Activated CD8-positive, alpha-beta T cell treated with anti-CD3 and anti-CD28 coated beads for 36 hours (primary cell): ENCODE data around the gene MAL. TPM values are rescaled to one million over a fixed set of nuclear protein-coding genes. Genes with fewer than 3 reads are reported as not detected.

ENCODE experiments used
- ATAC-seq: fragments of 200-7000 bp; cut with Tn5 transposase; one replicate; pipeline ENCODE4 v1.10.0; 2021; ENCODE audit warnings: mild to moderate bottlenecking, moderate library complexity
- CTCF ChIA-PET: fragments of 350-600 bp; sonication (Branson Sonifier 250); formaldehyde crosslinking; loops from one replicate; lab custom pipeline; 2021; ENCODE audit warnings: antibody characterized with exemption; lab: Charles Lee
- POLR2A ChIA-PET: fragments of 350-600 bp; sonication (Branson Sonifier 250); formaldehyde crosslinking; loops from one replicate; lab custom pipeline; 2021; ENCODE audit warnings: antibody characterized with exemption; lab: Charles Lee
- DNase-seq: peaks from one replicate; pipeline ENCODE4 v3.0.0-alpha.2; 2020
- H3K27ac Mint-ChIP-seq: one replicate; pipeline ENCODE4 v1.8.0; 2021; ENCODE audit warnings: mild to moderate bottlenecking, mixed read lengths
- H3K27me3 Mint-ChIP-seq: one replicate; pipeline ENCODE4 v1.8.0; 2021; ENCODE audit warnings: mixed read lengths
- H3K36me3 Mint-ChIP-seq: one replicate; pipeline ENCODE4 v1.8.0; 2021; ENCODE audit warnings: low read depth, mixed read lengths
- H3K4me1 Mint-ChIP-seq: one replicate; pipeline ENCODE4 v1.8.0; 2021; ENCODE audit warnings: low read depth, mixed read lengths
- H3K4me3 Mint-ChIP-seq: one replicate; pipeline ENCODE4 v1.8.0; 2021; ENCODE audit warnings: mild to moderate bottlenecking, moderate library complexity, mixed read lengths
- H3K9me3 Mint-ChIP-seq: one replicate; pipeline ENCODE4 v1.8.0; 2021; ENCODE audit warnings: mixed read lengths
- intact Hi-C: fragments of 100-400 bp; cut with micrococcal nuclease; formaldehyde crosslinking; loops from one replicate; pipeline ENCODE4 v1.10.0; 2022
- total RNA-seq, 2 experiments: library from RNA; stranded (reverse); gene quantifications; one replicate each; pipeline ENCODE4 v1.2.3, GENCODE V29; 2021
- TF ChIP-seq, protein P1 (sequence below): fragments of 200-600 bp; IDR thresholded peaks from one replicate; pipeline ENCODE4 v1.8.0; 2022; ENCODE audit warnings: antibody characterized with exemption, mild to moderate bottlenecking

MAL gene
- total RNA-seq, 2 experiments from 2014 or later, result 54.0 to 59.2 TPM

DNA sequence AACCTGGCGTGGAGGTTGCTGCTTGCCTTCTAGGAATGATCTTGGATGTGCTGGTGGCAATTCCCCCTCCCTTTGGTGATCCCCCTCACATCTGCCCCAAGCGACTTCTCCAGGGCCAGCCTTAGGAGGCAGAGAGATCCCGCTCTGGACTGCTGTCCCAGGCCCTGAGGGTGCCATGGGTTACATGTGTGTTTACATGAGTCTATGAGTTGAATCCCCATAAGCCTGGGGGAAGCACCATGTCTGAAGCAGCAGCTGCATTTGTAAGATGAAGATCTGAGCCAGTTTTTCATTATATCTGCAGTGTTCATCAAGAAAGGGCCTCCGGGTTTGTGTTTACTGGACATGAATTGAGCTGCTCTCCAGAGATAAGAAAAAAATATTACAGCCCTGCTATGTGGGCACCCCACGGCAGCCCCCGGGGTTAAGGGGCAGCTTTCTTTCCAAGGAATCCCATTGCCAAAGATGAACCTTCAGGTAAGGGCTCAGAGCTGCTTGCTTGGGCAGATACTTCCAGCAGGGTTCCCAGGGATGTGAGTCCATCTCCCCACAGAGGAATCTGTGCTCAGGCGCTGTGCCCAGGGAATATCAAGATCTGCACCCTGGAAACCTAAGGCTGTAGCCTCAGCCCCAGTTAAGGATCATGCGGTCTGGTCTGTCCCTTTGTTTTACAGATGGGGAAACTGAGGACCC, 50.1 kb downstream of the MAL start:
- Mint-ChIP-seq H3K4me1 (peaks cover 65% of the 10 kb centered on the region), H3K4me3 (peak overlapping the region; percentile 80), H3K27me3 (no peaks in the 10 kb centered on the region), H3K9me3 (no peaks in the 10 kb centered on the region), H3K27ac (peak overlapping the region; percentile 93), H3K36me3 (peaks cover 14% of the 10 kb centered on the region)
- ChIA-PET CTCF (interaction anchor here (1.4 to 11.1 kb wide), 11 partner anchors 8 to 89 kb away, joined by 5 to 375 read pairs (median 20); partner anchors contain the start of genes MAL and MRPS5), POLR2A (interaction anchor here (1.0 to 8.7 kb wide), 11 partner anchors 13 to 90 kb away, joined by 3 to 104 read pairs (median 4); partner anchors contain the start of genes MAL, MRPS5 and ZNF2)
- TF ChIP-seq, protein P1, sequence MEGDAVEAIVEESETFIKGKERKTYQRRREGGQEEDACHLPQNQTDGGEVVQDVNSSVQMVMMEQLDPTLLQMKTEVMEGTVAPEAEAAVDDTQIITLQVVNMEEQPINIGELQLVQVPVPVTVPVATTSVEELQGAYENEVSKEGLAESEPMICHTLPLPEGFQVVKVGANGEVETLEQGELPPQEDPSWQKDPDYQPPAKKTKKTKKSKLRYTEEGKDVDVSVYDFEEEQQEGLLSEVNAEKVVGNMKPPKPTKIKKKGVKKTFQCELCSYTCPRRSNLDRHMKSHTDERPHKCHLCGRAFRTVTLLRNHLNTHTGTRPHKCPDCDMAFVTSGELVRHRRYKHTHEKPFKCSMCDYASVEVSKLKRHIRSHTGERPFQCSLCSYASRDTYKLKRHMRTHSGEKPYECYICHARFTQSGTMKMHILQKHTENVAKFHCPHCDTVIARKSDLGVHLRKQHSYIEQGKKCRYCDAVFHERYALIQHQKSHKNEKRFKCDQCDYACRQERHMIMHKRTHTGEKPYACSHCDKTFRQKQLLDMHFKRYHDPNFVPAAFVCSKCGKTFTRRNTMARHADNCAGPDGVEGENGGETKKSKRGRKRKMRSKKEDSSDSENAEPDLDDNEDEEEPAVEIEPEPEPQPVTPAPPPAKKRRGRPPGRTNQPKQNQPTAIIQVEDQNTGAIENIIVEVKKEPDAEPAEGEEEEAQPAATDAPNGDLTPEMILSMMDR, result no peak
- intact Hi-C loops, result loop anchor here (5.0 to 10.0 kb wide), 2 partner anchors 42 to 89 kb away; partner anchors contain the start of gene ZNF2
- no peak for ATAC-seq
- peak; percentile 30 for DNase-seq

DNA sequence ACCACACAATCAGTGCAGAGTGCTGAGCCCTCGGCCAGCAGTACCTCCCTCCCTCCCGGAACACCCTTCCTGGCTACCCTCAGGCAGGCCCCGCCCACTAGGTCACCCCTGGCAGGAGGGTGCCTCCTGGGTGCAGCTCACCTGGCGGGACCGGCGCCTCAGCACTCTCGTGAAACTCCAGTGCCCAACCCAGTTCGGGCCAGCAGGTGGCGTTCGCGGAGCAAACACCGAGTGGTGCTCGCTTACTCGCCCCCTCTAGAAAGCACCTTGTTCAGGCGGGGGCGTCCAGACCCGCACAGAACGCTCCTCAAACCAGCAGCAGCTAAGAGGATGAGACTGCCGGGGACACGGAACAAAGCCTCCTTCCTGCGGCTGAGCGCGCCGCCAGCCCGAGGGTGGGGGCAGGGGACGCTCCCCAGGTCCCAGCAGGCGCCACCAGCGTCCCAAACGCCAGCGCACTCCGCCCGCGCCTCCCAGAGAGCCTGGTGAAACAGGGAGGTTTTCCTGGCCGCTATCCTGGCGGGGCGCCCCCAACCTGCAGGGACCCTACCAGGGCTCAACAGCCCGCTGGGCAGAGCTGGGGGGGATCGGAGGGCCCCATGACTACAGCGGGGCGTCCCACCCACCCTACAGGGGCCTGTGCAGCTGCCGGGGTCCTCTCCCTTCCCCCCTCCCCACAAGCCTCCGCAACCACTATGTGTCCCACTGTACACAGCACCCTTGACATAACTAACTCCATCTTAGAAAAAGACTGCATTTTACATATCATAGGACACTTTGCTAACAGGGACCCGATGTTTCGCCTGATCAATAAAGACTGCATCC, 51.4 kb downstream of the MAL start:
- Mint-ChIP-seq H3K27ac (peak overlapping the region; percentile 93), H3K4me1 (peaks cover 65% of the 10 kb centered on the region), H3K36me3 (peaks cover 14% of the 10 kb centered on the region), H3K9me3 (no peaks in the 10 kb centered on the region), H3K27me3 (no peaks in the 10 kb centered on the region), H3K4me3 (peak overlapping the region; percentile 80)
- TF ChIP-seq, protein P1, result peak; percentile 90
- ChIA-PET POLR2A (interaction anchor here (0.6 to 8.7 kb wide), 9 partner anchors 11 to 89 kb away, joined by 3 to 104 read pairs (median 6); partner anchors contain the start of genes MAL, MRPS5 and ZNF2), CTCF (interaction anchor here (0.6 to 11.1 kb wide), 15 partner anchors 9 to 268 kb away, joined by 3 to 375 read pairs (median 6); partner anchors contain the start of genes MAL and MRPS5)
- ATAC-seq (peak; percentile 75), DNase-seq (peak; percentile 98)
- intact Hi-C loops, result loop anchor here (5.0 to 10.0 kb wide), 2 partner anchors 40 to 88 kb away; partner anchors contain the start of gene ZNF2

DNA sequence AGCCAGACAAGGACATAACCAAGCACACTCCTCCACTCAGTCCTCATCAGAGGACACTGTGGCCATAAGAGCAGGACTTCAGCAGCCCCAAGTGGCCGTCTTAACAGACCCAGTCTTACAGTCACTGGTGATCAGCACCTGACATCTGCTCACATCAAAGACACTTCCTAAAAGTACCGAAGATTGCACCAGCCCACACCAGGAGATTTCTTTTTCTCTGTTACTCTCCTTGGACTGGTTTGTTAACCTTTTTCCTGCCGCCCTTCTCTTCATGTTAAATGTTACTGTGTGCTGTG, 52.0 kb downstream of the MAL start:
- intact Hi-C loops, result loop anchor here (5.0 to 10.0 kb wide), 2 partner anchors 40 to 87 kb away; partner anchors contain the start of gene ZNF2
- H3K27ac Mint-ChIP-seq, result peak overlapping the region; percentile 78
- CTCF ChIA-PET, result interaction anchor here (2.0 to 11.1 kb wide), 9 partner anchors 10 to 54 kb away, joined by 6 to 375 read pairs (median 23); partner anchors contain the start of genes MAL and MRPS5
- TF ChIP-seq, protein P1, result no peak
- peaks cover 14% of the 10 kb centered on the region for H3K36me3 Mint-ChIP-seq
- H3K4me3 Mint-ChIP-seq, result peak overlapping the region; percentile 80
- H3K4me1 Mint-ChIP-seq, result peaks cover 65% of the 10 kb centered on the region
- POLR2A ChIA-PET, result interaction anchor here (1.0 to 8.7 kb wide), 4 partner anchors 9 to 53 kb away, joined by 3 to 104 read pairs (median 51); partner anchors contain the start of gene MAL
- H3K27me3 Mint-ChIP-seq, result no peaks in the 10 kb centered on the region
- ATAC-seq (no peak), DNase-seq (no peak)
- H3K9me3 Mint-ChIP-seq, result no peaks in the 10 kb centered on the region

DNA sequence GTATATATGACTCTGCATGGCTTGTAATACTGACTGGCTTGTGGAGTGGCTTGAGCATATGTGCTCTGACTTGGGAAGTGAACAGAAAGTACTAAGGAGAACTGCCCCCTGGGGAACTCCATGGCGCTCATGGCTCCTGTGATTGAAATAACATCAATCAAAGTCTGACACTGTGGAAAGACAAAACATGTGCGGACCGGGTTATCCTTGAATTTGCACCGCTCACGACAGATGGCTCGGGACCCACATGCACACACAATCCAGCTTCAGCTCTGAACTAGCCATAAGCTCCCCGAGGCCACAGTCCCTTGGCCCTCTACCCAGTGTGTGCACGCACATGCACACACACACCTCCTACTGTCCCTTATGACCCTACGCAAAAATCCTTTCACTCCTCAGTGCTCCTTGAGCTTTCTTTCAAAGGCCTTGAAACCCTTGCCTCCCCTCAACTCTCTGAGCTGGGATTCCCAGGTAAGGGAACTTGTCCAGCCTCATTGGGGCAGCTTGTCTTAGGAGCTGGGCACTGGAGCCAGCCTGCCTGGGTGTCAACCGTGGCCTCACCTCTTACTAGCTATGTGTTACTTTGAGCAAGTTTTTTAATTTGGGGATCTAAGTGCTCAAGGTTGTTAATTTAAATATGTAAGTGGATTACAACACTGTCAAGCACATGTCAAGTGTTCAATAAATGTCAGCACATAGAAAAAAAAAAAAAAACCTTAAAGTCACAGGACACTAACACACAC, 52.5 kb downstream of the MAL start:
- intact Hi-C loops, result loop anchor here (5.0 to 10.0 kb wide), 2 partner anchors 39 to 87 kb away; partner anchors contain the start of gene ZNF2
- Mint-ChIP-seq H3K27ac (peak overlapping the region; percentile 71), H3K27me3 (no peaks in the 10 kb centered on the region), H3K9me3 (no peaks in the 10 kb centered on the region), H3K4me1 (peaks cover 62% of the 10 kb centered on the region), H3K36me3 (peaks cover 12% of the 10 kb centered on the region), H3K4me3 (no peak overlapping the region)
- CTCF ChIA-PET, result interaction anchor here (0.6 to 11.1 kb wide), 13 partner anchors 10 to 88 kb away, joined by 3 to 375 read pairs (median 10); partner anchors contain the start of genes MAL, MRPS5, ZNF2 and ZNF514
- DNase-seq, result no peak
- POLR2A ChIA-PET, result interaction anchor here (0.6 to 8.7 kb wide), 6 partner anchors 10 to 61 kb away, joined by 3 to 104 read pairs (median 24); partner anchors contain the start of gene MAL
- TF ChIP-seq, protein P1, result no peak
- no peak for ATAC-seq
